Measurements from ENCODE around the gene DLX5. TPM values are rescaled to one million over a fixed set of nuclear protein-coding genes. Genes with fewer than 3 reads are reported as not detected.
"Not testable (repeated sequence)": the region's sequence is repeated elsewhere in the genome, so short reads cannot be mapped to it uniquely, and the experiment has no call there.

The DLX5 gene
- total RNA-seq, 1 experiment from 2014 or later: not detected

DNA sequence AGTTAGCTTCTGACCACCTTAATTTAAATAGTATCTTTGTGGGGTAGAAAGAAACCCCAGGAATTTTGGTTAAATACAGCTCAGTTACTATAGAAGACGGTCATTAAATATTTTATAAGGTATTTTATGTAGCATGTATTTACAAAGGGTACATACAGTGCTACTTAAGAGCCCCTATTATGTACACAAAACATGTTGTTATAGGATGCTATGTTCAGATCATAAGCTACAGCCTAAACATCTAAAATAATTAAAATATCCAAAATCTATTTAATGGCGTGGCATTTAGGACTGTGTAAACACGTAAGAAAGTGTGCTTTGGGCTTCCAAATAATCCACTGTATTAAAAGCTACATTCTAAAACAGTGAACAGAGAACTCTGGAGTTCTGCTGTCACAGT lies 39.4 kb upstream of the DLX5 start:
- no peaks in the 10 kb centered on the region for H3K9me3 ChIP-seq (ENCODE audit: insufficient read depth, low read depth)
- no peaks in the 10 kb centered on the region for H3K36me3 ChIP-seq (ENCODE audit: low read depth)
- no TSS peak for BruUV-seq (replicated peaks)
- no peak for TF ChIP-seq EZH2 (IDR thresholded peaks at IDR 0.05; ENCODE audit: low read depth)
- TF ChIP-seq, protein P1, sequence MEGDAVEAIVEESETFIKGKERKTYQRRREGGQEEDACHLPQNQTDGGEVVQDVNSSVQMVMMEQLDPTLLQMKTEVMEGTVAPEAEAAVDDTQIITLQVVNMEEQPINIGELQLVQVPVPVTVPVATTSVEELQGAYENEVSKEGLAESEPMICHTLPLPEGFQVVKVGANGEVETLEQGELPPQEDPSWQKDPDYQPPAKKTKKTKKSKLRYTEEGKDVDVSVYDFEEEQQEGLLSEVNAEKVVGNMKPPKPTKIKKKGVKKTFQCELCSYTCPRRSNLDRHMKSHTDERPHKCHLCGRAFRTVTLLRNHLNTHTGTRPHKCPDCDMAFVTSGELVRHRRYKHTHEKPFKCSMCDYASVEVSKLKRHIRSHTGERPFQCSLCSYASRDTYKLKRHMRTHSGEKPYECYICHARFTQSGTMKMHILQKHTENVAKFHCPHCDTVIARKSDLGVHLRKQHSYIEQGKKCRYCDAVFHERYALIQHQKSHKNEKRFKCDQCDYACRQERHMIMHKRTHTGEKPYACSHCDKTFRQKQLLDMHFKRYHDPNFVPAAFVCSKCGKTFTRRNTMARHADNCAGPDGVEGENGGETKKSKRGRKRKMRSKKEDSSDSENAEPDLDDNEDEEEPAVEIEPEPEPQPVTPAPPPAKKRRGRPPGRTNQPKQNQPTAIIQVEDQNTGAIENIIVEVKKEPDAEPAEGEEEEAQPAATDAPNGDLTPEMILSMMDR (conservative IDR thresholded peaks at IDR 0.05): no peak
- no peak overlapping the region for H3K4me2 ChIP-seq
- ChIA-PET POLR2A (ENCODE audit: unreplicated experiment) (no interaction called here), CTCF (interaction anchor here (0.6 kb wide), 1 partner anchor 829 kb away, joined by 6 read pairs; no protein-coding TSS in a partner anchor)
- DNase-seq: no peak
- intact Hi-C loops (cut with micrococcal nuclease; ENCODE audit: unreplicated experiment): no loop called here
- no peaks in the 10 kb centered on the region for H3F3A ChIP-seq (ENCODE audit: insufficient read depth, low read depth)
- H2AFZ ChIP-seq: no peak overlapping the region
- no peaks in the 10 kb centered on the region for H3K9me2 ChIP-seq (ENCODE audit: insufficient read depth)
- no peak overlapping the region for H3K27ac ChIP-seq
- H3K79me2 ChIP-seq (ENCODE audit: low read depth): no peaks in the 10 kb centered on the region
- no peaks in the 10 kb centered on the region for H3K4me1 ChIP-seq (replicated peaks; ENCODE audit: insufficient read depth)
- H3K4me3 ChIP-seq: no peak overlapping the region
- no peaks in the 10 kb centered on the region for H4K20me1 ChIP-seq (ENCODE audit: insufficient read depth)
- no peaks in the 10 kb centered on the region for H3K27me3 ChIP-seq (ENCODE audit: insufficient read depth, low read depth)

DNA sequence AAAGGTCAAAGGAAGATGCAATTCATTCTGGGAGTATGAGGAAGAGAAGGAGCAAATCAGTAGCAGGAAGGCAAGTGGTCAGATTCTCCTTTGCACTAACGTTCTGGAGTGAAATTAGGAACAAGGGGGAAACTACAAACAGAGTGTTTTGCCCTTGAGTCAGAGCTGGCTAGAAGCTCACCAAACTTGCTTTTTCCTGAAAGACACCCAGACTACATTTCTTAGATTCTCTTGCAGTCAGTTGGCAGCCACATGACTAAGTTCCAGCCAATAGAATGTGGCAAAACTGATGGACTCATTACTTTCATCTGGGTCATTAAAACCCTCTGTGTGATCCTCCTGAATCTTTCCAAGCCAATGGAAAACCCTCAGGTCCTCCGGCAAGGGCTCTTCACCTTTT lies 18.6 kb upstream of the DLX5 start:
- ChIA-PET CTCF (no interaction called here), POLR2A (ENCODE audit: unreplicated experiment) (interaction anchor here (0.8 kb wide), 1 partner anchor 74 kb away, joined by 11 read pairs; the partner anchor contains the start of gene SDHAF3)
- no peaks in the 10 kb centered on the region for H3F3A ChIP-seq (ENCODE audit: insufficient read depth, low read depth)
- BruUV-seq (replicated peaks): no TSS peak
- intact Hi-C loops (cut with micrococcal nuclease; ENCODE audit: unreplicated experiment): no loop called here
- no peak overlapping the region for H3K27ac ChIP-seq
- no peak overlapping the region for H3K4me3 ChIP-seq
- H3K36me3 ChIP-seq (ENCODE audit: low read depth): no peaks in the 10 kb centered on the region
- H3K4me2 ChIP-seq: no peak overlapping the region
- peak in 1 of 2 experiments; percentile 43 for DNase-seq
- H2AFZ ChIP-seq: no peak overlapping the region
- H4K20me1 ChIP-seq (ENCODE audit: insufficient read depth): no peaks in the 10 kb centered on the region
- no peaks in the 10 kb centered on the region for H3K79me2 ChIP-seq (ENCODE audit: low read depth)
- TF ChIP-seq, protein P1 (conservative IDR thresholded peaks at IDR 0.05): no peak
- TF ChIP-seq EZH2 (IDR thresholded peaks at IDR 0.05; ENCODE audit: low read depth): no peak
- H3K9me2 ChIP-seq (ENCODE audit: insufficient read depth): no peaks in the 10 kb centered on the region
- peaks cover 7% of the 10 kb centered on the region; the same call in 1 of the 2 replicates for H3K4me1 ChIP-seq (replicated peaks; ENCODE audit: insufficient read depth)
- H3K9me3 ChIP-seq (ENCODE audit: insufficient read depth, low read depth): 0 out of 2 replicates have a peak, but pooled peaks cover 5% of the 10 kb centered on the region
- no peaks in the 10 kb centered on the region for H3K27me3 ChIP-seq (ENCODE audit: insufficient read depth, low read depth)

DNA sequence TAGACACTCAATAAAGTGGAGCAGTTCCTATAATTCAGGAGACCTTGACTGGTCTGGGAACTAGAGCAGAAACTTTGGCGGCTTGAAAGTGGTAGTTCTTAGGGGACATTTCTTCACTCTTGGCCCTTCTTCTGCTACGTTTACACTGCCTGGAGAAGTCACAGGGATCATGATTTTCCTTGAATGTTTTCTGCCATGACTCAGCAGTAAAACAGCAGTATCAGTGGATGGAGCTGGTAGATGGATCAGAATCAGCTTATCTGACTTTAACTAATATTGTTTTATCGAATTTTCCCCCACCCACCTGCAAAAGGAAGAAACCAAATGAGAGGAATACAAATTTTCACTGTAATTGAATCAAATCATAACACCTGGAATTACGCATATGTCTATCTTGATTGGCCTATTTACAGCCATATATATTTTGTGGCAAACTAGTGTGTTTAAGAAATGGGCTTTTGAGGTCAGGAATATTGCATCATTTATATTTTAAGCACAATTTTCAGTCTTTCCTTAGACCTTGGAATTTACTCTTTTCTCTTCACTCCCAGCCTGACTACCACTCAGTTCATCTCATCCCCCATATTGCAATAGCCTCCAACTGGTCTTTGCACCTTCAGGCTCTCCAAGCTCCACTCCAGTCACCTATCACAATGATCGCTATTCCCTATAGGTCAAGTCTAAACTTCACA lies 14.9 kb upstream of the DLX5 start:
- Histone ChIP-seq H3F3A (ENCODE audit: insufficient read depth, low read depth) (no peaks in the 10 kb centered on the region), H3K36me3 (ENCODE audit: low read depth) (no peaks in the 10 kb centered on the region), H3K4me1 (replicated peaks; ENCODE audit: insufficient read depth) (peaks cover 7% of the 10 kb centered on the region; the same call in 1 of the 2 replicates), H4K20me1 (ENCODE audit: insufficient read depth) (no peaks in the 10 kb centered on the region), H3K79me2 (ENCODE audit: low read depth) (no peaks in the 10 kb centered on the region), H3K9me3 (ENCODE audit: insufficient read depth, low read depth) (0 out of 2 replicates have a peak, but pooled peaks cover under 1% of the 10 kb centered on the region), H3K27me3 (ENCODE audit: insufficient read depth, low read depth) (no peaks in the 10 kb centered on the region), H3K4me3 (no peak overlapping the region), H2AFZ (no peak overlapping the region; the same call in 1 of the 2 replicates), H3K27ac (no peak overlapping the region), H3K9me2 (ENCODE audit: insufficient read depth) (no peaks in the 10 kb centered on the region), H3K4me2 (no peak overlapping the region)
- ChIA-PET POLR2A (ENCODE audit: unreplicated experiment) (no interaction called here), CTCF (no interaction called here)
- TF ChIP-seq, protein P1 (conservative IDR thresholded peaks at IDR 0.05): no peak
- no peak for TF ChIP-seq EZH2 (IDR thresholded peaks at IDR 0.05; ENCODE audit: low read depth)
- intact Hi-C loops (cut with micrococcal nuclease; ENCODE audit: unreplicated experiment): no loop called here
- BruUV-seq (replicated peaks): no TSS peak
- no peak for DNase-seq

DNA sequence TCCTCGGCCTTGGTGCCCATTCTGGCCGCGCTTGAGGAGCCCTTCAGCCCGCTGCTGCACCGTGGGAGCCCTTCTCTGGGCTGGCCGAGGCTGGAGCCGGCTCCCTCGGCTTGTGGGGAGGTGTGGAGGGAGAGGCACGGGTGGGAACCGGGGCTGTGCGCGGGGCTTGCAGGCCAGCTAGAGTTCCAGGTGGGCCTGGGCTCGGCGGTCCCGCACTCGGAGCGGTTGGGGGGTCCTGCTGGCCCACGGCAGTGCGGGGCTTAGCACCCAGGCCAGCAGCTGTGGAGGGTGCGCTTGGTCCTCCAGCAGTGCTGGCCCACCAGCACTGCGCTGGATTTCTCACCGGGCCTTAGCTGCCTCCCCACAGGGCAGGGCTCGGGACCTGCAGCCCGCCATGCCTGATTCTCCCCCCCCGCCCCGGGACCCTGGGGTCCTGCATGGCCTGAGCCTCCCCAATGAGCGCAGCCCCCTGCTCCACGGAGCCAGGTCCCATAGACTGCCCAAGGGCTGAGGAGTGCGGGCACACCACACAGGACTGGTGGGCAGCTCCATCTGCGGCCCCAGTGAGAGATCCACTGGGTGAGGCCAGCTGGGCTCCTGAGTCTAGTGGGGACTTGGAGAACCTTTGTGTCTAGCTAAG lies 9.7 kb upstream of the DLX5 start:
- BruUV-seq (replicated peaks); CTCF ChIA-PET; intact Hi-C loops (cut with micrococcal nuclease; ENCODE audit: unreplicated experiment): not testable (repeated sequence)

More for the DNA sequence above, 9.7 kb upstream of the DLX5 start:
- H3K79me2 ChIP-seq (ENCODE audit: low read depth); H3K36me3 ChIP-seq (ENCODE audit: low read depth); H3K4me3 ChIP-seq; H2AFZ ChIP-seq; H3K9me2 ChIP-seq (ENCODE audit: insufficient read depth); H3F3A ChIP-seq (ENCODE audit: insufficient read depth, low read depth); H3K27ac ChIP-seq; H3K4me1 ChIP-seq (replicated peaks; ENCODE audit: insufficient read depth); H4K20me1 ChIP-seq (ENCODE audit: insufficient read depth); DNase-seq; H3K4me2 ChIP-seq; H3K27me3 ChIP-seq (ENCODE audit: insufficient read depth, low read depth); POLR2A ChIA-PET (ENCODE audit: unreplicated experiment); H3K9me3 ChIP-seq (ENCODE audit: insufficient read depth, low read depth): not testable (repeated sequence)
